CD4-positive, alpha-beta T cell treated with Interleukin-17A for 4 hours (primary cell): Measurements from ENCODE around the gene ASTN2.

Source experiments
- DNase-seq: peaks from one replicate; pipeline ENCODE4 v3.0.0-alpha.2; 2020; ENCODE audit warnings: mixed read lengths

The ASTN2 gene

DNA sequence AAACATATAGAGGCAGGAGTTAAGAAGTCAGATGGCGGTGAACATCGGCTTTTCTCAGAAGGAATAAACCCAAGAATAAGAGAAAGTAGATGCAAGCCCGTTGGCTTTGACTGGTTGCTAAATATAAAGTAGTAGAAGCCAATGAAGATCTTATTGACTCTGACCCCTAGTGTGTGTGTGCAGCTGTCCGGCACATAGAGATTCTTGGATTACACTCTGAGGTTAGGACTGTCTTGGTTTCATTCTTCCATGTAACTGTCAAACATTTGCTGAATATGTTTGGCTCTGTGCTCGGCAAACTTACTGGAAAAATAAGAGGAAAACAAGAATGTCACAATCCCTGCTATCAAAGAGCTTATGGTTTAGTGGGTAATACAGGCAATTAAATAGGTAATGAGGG lies 54.9 kb downstream of the ASTN2 start:
- no peak for DNase-seq

DNA sequence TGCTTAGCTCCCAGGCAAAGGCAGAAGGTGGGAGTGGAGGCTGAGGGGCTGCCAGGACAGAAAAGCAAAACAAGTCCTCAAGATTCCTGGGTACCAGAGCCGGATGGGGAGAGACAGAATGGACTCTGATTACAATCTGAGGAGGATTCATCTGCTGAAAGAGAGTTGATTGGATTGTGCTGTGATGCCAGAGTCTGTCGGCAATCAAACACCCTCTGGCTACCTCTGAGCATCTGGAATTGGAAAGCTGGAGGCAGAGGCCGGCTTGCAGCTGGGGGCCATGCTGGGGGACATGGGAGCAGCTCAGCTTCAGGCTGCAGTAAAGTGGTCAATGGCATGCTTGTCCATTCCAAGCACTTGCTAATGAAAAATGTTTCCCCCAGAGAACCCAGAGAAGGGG lies 59.3 kb downstream of the ASTN2 start:
- DNase-seq = no peak

DNA sequence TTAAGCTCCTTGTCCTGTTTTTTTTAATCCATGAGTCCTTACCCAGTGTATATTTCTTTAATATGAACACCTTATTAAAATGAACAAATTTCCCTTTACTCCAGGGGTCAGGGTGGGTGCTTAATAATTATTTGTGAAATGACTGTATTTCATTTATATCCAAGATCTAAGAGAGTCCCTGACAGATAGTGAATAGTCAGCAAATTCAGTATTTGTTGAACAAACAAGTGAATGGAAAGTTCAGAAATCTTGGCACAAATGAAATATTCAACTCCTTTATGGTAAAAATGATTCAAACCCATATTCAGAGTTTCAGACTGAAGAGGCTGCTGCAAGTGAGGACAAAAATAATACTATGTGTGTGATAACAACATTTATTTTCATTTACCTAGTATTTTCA lies 59.9 kb downstream of the ASTN2 start:
- DNase-seq = no peak

DNA sequence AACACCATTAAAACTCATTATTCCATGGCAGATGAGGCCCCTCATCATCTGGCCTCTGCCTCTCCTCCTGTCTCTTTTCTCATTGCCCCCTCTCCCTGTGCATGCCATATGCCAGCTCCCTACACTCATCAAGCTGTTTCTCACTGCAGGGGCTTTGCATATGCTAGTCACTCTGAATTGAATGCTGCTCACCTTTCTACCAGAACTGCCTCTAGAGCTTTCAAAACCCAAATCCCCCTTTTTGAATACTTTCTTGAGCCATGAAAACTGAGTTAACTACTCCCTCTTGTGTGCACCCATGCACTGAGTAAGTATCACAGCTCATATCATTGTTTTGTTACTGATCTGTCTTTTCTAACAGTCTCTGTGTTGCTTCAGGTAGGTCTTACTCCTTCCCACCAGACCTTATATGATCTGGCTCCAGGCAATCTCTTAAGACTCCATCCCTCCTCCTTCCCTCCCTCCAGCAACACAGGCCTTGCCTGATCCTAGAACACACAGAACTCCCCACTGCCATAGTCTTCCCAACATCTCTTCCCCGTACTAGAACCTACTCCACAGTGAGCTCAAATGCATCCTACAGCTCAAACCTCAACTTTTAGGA lies 60.5 kb downstream of the ASTN2 start:
- DNase-seq = no peak

DNA sequence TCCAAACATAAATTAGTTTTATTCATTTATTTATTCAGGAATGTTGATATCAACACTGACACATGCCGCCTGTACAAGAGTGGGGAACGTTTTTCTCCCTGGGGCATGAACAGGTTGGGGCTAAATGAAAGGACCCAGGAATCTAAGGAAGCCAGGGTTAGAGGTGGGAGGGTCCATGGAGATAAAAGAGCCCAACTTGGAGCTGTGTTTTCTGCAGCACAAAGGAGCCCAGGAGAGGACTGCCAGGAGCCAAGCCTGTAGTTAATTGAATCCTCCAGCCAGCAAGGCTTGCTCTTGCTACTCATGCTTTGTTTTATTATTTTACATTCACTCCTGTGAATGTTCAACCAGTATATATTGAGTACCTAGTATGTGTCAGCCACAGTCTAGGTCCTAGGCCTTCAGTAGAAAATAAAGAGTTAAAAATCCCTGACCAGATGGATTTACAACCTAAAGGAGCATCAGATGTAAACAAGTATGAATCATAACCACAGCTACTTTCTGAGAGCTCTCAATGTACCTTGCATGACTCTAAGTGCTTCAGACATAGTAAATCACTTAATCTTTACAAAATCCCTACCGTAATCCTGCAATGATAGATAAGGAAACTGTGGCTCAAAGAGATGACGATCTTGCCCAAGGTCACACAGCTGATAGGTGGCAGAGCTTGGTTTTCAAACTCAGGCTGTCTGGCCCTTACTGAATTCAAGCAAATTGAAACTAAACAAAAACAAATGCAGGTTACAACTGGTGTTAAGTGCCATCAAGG lies 69.8 kb downstream of the ASTN2 start:
- no peak for DNase-seq

DNA sequence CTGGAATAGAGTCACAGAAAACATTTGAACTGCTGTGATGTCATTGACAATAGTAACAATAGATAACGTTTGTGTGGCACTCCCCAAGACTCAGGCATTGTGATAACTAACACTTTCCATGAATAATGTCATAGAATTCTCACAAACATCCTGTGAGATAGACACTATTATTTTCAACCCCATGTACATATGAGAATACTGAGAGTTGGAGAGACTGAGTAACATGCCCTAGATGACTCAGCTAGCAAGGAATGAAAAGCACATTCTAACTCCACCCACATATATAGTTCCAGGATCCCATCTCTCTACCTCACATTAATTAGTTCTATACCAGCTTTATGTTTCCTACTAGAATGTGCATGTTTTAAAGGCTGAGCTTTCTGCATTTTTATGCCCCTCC lies 71.4 kb downstream of the ASTN2 start:
- DNase-seq = no peak

DNA sequence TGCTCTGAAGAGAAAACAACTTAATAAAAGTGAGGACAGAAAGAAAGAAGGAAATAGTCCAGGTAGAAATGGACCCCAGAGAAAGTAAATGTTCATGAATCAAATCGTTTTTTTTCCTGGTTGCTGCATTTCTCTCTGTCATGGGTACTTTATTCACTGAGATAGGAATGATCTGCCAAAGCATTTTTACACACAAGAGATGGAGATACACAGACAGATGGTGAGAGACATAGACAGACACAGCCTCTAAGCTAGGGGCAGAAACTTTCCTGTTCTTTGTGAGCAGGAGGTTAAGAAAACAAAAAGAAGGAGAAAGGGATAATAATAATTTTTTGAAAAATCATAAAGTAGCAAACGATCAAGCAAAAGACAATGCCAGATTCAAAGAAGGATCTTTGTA lies 73.7 kb downstream of the ASTN2 start:
- no peak for DNase-seq

DNA sequence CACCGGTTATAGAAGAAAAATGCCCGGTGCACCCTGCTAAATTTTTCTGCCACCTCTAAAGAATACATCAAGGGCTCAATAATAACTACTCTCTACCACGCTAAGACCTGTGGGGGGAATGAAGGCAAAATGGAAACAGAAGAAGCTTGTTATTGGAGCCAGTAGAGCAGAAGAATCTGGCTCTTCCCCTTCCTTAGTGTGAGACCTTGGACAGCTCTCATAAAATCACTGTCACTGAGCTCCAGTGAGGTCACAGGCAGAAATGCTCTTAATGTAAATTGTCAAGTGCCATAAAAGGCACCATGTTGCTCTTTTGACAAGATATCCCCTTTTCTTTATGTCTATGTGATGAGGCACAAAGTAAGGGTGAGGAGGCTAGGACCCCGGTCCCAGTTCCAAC lies 74.4 kb downstream of the ASTN2 start:
- DNase-seq = no peak

DNA sequence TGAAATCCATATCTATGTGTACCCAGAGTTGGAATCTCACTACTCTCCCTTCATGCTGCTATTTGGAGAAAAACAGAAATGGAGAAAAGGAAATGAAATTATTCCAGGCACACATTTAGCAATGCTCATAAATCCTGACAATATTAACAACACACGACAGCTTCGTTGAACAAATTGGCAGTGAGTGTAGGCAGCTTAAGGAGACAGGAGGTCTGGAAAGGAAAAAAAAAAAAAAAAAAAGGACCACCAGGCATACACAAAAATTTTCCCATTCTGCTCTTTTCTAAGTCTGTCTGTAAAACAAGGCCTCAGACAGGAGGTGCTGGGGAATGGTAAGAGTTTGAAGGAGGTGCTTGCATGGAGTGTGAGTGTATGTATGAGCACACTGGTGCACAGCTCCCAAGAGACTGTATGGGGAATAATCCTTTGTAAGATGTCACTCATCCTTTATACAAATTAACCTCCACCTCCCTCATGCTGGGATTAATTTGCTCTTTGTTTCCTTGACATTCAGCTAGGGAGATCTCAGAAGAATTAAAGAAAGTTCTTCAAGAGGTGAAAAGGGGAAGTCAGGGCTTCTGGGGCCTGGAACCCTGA lies 78.9 kb downstream of the ASTN2 start:
- no peak for DNase-seq

DNA sequence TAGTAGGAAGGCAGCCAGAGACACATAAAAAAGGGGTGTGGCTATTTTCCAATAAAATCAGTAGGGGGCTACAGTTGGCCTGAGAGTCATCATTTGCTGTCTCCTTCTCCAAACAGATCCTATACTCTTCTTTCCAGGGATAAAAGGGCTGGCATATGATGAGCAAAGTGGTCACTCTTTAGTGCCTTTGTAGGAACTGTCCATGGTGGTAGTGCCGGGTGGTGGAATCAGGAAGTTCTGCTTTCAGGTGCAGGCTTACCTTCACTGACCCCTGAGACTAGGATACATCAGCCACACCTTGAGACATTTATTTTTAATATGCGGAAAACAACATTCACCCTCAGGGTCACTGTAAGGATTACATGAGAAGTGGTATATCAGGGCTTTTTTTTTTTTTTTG lies 80.8 kb downstream of the ASTN2 start:
- DNase-seq = no peak

DNA sequence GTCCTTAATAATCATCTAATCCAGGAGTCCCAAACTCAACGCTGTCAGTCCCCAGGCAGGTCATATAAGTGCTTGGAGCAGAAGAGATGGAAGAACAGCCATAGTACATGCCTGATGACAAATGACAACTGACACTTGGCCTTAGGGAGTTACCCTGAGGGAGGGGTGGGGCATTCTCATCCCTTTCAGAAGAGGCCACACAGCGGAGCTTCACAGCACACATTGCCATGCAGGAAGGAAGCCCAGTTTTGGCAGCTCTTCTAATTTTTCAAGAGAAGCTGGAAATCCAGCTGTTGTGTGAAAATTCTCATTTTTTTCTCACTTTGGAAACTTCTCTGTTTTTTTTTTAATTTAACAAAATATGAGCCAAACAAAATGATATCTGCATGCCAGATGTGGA lies 89.0 kb downstream of the ASTN2 start:
- DNase-seq = no peak

DNA sequence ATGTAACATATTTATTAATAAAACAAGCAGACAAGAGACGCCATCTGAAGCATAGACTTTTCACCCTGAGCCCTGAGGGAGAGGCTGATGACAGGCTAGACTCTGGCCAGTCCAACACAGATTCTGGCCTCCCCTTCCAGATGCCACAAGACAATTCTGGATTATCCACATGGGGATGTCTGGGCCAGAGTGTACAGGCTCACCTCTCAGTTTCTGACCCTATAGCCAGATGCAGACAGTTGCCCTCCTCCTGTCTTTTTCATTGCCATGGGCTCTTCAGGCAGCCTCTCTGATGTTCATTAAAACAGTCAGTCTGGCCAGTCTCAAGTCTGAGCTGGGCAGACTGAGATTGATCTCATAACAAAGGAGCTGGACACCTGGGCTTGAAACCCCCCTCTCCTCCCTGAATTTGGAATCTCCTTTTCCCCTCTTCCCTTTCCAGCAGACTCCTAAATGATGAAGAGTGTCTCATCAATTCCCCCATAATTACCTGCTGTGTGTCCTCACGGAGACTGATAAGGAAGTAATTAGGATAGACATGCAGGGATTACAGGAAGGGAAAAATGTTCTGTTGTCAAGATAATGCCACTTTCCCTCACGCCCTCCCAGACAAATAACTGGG lies 89.6 kb downstream of the ASTN2 start:
- DNase-seq = no peak

DNA sequence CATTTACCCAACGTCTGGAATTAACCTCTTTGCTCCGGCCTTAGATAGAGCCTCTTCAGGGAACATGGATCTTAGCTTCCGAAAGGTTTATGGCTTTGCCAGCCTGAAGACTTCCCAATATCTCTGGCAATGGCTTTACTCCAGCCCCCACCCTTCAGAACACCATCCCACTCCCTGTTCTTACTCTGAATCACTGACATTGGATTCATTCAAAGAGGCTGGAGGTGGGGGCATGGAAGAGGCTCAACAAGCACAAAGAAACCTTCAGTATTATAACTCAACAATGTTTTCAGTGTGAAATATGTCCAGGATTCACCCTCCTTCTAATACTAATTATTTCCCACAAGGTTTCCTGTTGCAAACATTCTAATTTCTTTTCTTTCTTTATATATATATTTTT lies 91.5 kb downstream of the ASTN2 start:
- DNase-seq = no peak

DNA sequence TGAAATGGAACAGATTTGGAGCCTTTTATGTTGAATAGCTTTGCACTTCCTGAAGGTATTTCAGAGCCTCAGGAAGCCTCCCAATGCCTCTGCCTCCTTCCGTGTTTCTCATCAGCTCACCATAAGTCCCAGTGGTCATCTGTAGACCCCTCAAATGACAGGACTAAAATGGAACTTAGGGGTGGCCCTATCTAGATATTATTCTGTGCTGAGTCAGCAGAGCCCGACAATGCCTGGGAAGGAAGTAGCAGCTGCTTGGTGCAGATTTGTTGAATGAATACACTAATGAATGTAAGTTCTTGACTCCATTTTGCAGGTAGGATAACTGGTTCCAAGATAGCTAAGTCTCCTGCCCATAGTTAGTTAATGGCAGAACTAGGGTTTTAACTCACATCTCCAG lies 97.7 kb downstream of the ASTN2 start:
- no peak for DNase-seq

DNA sequence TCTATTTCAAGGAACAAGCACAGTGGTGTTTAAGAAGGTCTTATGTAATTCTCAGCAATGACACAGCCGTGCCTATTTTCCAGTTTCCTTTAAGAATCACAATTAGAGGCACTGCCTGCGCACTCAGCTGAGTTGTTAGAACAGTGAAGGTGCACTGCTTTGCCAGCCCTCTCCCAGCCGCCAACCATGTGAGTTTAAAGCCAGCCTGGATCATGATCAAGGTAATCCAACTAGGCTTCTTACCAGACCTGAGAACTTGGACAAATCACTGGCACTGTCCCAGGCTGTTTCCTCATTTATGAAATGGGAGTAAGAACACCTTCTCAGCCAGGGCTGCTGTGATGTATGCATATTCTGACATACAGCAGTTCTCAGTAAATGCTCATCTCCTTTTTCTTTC lies 99.6 kb downstream of the ASTN2 start:
- DNase-seq = no peak

DNA sequence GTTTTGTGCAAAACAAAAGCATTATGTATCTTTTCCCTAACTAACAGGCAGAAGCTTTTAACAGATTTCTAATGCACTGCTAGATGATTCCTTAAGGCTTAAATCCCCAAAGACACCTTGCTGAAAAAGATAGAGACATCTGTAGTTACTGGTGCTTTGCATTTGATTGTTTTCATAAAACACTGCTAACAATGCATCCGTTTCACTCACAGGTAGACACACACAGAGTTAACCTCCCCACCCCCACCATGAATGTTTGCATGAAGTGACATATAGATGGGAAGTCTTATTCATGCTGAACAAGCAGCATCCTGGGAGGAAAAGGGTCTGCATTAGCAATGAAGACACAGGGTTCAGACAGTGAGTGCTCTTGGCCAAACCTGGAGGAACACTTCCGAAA lies 100.9 kb downstream of the ASTN2 start:
- no peak for DNase-seq

DNA sequence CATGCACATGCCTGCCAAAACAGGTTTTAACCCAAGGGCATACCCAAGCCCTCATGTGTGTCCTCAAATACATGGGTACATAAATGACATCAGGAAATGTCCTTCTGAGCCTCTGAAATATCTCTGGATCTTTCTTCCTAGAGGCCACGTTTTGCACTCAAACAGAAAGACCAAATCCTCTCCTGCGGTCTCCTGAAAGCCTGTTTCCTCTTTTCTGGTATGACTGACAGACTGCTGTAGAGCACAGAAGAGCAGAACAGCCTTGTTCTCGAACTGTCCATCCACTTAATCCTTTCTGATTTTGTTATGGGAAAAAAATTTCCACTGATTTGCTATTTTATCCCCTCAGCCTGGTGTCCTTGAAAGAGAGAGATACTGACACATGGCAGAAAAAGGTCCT lies 107.2 kb downstream of the ASTN2 start:
- DNase-seq = no peak

DNA sequence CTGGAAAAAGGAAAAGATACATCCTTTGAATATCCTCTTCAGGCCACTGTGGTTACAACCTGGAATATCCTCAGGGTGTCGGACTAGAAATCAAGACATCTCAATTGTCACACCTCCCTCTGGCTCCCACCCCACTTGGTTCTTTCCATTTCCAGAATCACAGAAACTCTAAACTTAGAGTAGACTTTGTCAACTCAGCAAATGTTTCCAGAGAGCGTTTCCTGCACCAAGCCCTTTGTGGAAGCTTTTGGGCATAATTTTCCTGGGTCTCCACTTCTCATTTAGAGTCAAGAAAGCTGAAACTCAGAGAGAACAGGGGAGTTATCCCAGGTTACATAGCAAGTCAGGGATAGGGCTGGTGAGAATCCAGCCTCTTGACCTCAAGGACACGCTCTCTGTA lies 108.8 kb downstream of the ASTN2 start:
- no peak for DNase-seq

DNA sequence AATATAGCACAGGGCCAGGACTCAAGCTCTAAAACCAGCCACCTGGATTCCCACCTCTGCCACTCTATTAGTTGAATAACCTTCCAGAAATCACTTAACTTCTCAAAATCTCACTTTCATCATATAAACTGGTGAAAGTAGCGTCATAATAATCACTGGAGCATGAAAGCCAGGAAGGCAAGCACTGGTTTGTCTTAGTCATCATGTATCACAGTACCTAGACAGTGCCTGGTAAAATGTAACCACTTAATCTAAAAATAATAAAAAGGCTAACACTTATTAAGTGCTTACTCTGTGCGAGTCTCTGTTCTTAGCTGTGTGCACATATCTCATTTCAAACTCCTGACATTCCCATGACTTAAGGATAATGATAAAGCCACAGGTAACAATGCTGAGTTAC lies 109.4 kb downstream of the ASTN2 start:
- no peak for DNase-seq

DNA sequence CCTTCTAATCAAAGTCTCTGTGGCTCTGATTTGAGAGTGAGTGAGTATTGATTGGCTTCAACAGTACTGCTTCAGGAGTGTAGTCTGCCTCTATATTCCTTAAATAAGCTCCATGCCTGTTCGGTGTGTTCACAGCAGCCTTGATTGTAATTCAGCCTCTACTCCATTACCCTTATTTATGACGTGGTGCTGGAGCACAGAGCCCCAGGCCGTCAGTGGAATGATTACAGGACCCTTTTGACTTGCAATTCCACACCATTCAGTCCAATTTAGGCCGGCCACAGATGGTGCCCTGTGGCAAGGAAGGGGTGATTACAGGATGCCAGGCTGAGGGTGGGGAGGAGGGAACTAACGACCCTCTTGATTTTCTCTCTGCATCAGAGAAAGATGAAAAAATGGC lies 110.3 kb downstream of the ASTN2 start:
- DNase-seq = no peak

DNA sequence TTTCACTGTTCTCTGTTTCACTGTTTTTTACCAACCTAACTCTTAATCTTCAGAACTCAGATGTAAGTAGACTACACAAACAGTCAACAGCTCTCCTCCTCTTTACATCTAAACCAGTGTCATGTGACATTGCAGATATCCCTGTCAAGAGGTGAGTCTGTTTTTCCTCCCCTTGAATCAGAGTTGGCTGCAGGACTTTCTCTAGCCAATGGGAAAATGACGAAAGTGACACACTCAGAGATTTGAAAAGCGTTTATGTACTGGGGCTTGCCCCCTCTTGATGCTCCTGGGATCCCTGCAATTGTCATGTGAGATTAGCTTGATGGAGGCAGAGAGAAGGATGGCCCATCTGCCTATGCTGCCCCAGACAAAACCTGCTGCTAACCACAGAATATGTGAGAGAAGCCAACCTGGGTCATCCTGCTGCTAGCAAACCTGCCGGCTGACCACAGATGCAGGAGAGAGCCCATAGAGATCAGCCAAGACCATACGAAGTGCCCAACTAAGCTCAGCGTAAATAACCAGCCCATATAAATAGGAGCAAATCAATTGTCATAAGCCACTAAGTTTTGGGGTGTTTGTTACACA lies 111.1 kb downstream of the ASTN2 start:
- DNase-seq = no peak

DNA sequence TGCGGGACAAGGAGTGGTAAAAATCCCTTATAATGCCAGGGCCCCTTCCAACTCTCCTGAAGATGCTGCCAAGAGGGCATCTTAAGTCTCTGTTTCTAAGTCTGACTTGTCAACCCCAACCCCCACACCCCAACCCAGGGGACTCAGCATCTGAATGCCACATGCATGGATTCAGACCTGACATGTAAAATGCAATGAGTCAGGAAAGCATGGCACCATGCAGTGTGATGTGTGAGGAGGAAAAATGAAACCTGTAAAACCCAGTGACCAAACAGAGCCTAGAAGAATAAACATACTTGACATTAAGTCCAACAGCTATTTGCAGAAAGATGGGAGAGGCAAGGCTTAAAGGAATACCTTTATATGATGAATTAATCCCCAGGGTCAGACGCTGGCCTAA lies 112.4 kb downstream of the ASTN2 start:
- no peak for DNase-seq

DNA sequence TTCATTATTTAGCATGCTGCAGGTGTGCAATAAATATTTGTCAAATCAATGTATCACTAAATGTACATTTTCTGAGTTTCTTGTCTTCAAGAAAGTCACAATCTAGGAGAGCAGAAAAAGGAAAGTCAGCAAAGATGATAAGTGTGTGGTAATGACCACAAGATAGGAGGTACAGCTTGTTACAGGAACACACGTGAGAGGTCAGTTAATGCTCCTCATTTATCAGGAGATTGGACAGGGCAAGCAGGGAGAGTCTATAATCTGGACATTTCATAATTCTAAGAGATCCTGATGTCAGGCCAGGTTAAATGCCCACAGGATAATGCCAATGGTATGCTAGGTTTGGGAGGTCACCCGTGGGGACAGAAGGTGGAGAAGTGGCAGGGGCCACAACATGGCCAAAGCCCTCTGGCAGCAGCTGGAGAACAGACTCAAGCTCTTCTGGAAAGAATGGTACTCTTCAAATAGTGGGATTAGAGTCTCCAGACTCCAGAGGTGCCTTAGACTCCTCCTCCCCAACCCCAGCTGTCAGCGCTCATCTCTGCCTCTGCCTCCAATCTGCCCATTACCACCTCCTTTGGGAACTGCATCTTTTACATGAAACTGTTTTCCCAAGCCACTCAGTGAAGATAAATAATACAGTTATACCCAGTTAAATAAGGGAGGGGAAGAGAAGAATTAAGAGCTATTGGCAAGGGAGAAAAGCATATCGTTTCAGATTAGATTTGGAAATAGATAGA lies 114.3 kb downstream of the ASTN2 start:
- DNase-seq = no peak
